Tibial nerve (tissue), 4 donors: Measurements from ENCODE around the gene ABCG5. TPM values are rescaled to one million over a fixed set of nuclear protein-coding genes. Genes with fewer than 3 reads are reported as not detected.

Experiments
- DNase-seq, 2 donors: peaks; one replicate each; pipeline ENCODE4 v3.0.0-alpha.2; 2019; ENCODE audit warnings: low spot score in 2 of 2
- H3K27ac ChIP-seq, 4 donors: fragments of 200-600 bp; sonication (generic) in 3 of 4; one replicate each; pipeline ENCODE4 v1.5.1; 2017 to 2019; ENCODE audit warnings: mild to moderate bottlenecking in 1 of 4
- H3K27me3 ChIP-seq, 2 donors: fragments of 200-600 bp; sonication (generic) in 1 of 2; one replicate each; pipeline versions ENCODE4 v1.5.1 to v1.6.0; 2017 to 2019
- H3K36me3 ChIP-seq, 3 donors: fragments of 200-600 bp; sonication (generic); one replicate each; pipeline ENCODE4 v1.5.1; 2018 to 2019
- H3K4me1 ChIP-seq, 4 donors: fragments of 200-600 bp; sonication (generic) in 3 of 4; one replicate each; pipeline ENCODE4 v1.5.1; 2017 to 2019
- H3K4me3 ChIP-seq, 4 donors: fragments of 200-600 bp; sonication (generic) in 3 of 4; one replicate each; pipeline ENCODE4 v1.5.1; 2017 to 2019; ENCODE audit warnings: mild to moderate bottlenecking in 1 of 4, moderate library complexity in 1 of 4
- H3K9me3 ChIP-seq, 4 donors: fragments of 200-600 bp; sonication (generic) in 3 of 4; one replicate each; pipeline ENCODE4 v1.5.1; 2017 to 2019
- EP300 ChIP-seq, 2 donors: sonication (generic); formaldehyde crosslinking; IDR thresholded peaks; one replicate each; pipeline ENCODE4 v1.6.1; 2017; ENCODE audit warnings: antibody characterized with exemption in 2 of 2, mild to moderate bottlenecking in 1 of 2
- POLR2A ChIP-seq, 2 donors: fragments of 450-650 bp; IDR thresholded peaks; one replicate each; pipeline ENCODE4 v1.6.1; 2017; ENCODE audit warnings: antibody characterized with exemption in 2 of 2, mild to moderate bottlenecking in 2 of 2, moderate library complexity in 2 of 2
- WGBS, 2 donors: methylation state at CpG; one replicate each; pipeline ENCODE4 v1.1.5; 2018; 5-methylcytosine and 5-hydroxymethylcytosine counted together
- total RNA-seq, 4 donors: library from RNA; depleted of rRNA; stranded (reverse); fragments of >200 nt; gene quantifications; one replicate each; pipeline ENCODE4 v1.1.0, GENCODE V29; 2016
- TF ChIP-seq, protein P1 (sequence below), 5 experiments: fragments of 200-600 bp in 3 of 5; fragments of 450-650 bp in 2 of 5; sonication (generic) in 3 of 5; IDR thresholded peaks; one replicate each; pipeline ENCODE4 v1.5.1; 2016 to 2019; ENCODE audit warnings: antibody characterized with exemption in 5 of 5, mild to moderate bottlenecking in 3 of 5, moderate library complexity in 2 of 5

The ABCG5 gene
- total RNA-seq: not detected

DNA sequence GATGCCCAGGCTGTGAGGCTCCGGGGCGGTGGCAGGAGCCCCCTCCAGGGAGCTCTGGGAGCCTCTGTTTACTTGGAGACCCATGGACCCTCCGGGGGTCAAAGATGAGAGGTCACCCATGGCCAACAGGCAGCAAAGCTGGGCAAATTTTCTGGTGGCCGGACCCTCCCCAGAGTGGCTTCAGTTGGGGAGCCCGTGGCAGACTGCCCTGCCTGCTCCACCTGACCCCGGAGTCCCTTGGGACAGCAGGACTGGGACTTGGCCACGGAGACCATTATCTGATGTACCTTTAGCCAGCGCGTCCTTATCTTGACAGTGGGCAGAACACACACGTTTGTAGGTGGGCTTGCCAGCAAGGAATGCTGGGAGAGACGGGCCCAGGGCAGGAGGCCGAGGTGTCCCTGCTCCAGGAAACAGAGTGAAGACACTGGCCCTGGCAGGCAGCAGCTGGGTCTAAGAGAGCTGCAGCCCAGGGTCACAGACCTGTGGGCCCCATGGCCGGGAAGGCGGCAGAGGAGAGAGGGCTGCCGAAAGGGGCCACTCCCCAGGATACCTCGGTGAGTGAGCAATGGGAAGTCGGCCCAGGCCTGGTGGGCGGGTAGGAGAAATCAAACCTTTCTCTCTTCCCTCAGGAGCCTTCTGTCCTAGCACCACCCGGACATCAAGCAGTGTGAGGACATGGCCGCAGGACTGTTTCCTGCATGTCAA, at the start of gene ABCG5, which contains the start of gene ABCG8:
Gene ABCG5 (minus strand): TSS at position 280 of the 708 bp plus-strand sequence. CDS start 160 bp downstream, at position 120.
Gene ABCG8 (plus strand): TSS at position 412 of the 708 bp plus-strand sequence. CDS start 83 bp downstream, at position 495.
- Histone ChIP-seq H3K27me3 (no peaks in the 10 kb centered on the region), H3K27ac (no peak within 1 kb of the TSS), H3K36me3 (no peaks in the 10 kb centered on the region), H3K4me3 (no peak within 1 kb of the TSS), H3K4me1 (no peaks in the 10 kb centered on the region), H3K9me3 (no peaks in the 10 kb centered on the region)
- 85% methylated on average over 20 of the region's 20 CpGs for WGBS, 2 donors
- no peak for DNase-seq
- TF ChIP-seq EP300 (IDR thresholded peaks at IDR 0.05) (no peak), POLR2A (IDR thresholded peaks at IDR 0.05) (no peak)
- TF ChIP-seq, protein P1, sequence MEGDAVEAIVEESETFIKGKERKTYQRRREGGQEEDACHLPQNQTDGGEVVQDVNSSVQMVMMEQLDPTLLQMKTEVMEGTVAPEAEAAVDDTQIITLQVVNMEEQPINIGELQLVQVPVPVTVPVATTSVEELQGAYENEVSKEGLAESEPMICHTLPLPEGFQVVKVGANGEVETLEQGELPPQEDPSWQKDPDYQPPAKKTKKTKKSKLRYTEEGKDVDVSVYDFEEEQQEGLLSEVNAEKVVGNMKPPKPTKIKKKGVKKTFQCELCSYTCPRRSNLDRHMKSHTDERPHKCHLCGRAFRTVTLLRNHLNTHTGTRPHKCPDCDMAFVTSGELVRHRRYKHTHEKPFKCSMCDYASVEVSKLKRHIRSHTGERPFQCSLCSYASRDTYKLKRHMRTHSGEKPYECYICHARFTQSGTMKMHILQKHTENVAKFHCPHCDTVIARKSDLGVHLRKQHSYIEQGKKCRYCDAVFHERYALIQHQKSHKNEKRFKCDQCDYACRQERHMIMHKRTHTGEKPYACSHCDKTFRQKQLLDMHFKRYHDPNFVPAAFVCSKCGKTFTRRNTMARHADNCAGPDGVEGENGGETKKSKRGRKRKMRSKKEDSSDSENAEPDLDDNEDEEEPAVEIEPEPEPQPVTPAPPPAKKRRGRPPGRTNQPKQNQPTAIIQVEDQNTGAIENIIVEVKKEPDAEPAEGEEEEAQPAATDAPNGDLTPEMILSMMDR (IDR thresholded peaks at IDR 0.05): no peak

DNA sequence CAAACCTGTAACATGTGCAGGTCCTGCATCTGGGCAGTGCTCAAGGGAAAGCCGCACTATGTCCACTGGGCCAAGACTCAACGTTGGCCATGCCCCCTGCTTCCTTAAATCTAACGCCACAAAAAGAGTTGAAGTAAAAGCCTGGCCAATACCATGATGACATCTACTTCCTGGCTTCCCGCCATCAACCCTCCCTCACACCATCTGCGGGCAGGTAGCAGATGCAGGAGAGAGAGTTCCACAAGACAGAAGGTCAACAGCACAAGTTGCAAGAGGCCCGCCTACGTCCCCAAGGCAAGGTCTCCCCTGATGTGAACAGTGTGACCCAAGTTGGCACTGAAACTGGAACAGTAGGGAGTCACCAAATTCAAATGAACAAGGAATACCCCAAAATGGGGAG, 48.5 kb upstream of the ABCG5 start:
- Histone ChIP-seq H3K36me3 (peaks cover 0 to 66% (median 0%) of the 10 kb centered on the region in 3 donors), H3K4me1 (no peaks in the 10 kb centered on the region), H3K27me3 (no peaks in the 10 kb centered on the region), H3K4me3 (no peak overlapping the region), H3K27ac (no peak overlapping the region), H3K9me3 (no peaks in the 10 kb centered on the region)
- TF ChIP-seq, protein P1 (IDR thresholded peaks at IDR 0.05): no peak
- no peak for TF ChIP-seq EP300 (IDR thresholded peaks at IDR 0.05)
- no peak for DNase-seq
- WGBS, 2 donors: 90 to 94% methylated on average over 7 of the region's 7 CpGs

DNA sequence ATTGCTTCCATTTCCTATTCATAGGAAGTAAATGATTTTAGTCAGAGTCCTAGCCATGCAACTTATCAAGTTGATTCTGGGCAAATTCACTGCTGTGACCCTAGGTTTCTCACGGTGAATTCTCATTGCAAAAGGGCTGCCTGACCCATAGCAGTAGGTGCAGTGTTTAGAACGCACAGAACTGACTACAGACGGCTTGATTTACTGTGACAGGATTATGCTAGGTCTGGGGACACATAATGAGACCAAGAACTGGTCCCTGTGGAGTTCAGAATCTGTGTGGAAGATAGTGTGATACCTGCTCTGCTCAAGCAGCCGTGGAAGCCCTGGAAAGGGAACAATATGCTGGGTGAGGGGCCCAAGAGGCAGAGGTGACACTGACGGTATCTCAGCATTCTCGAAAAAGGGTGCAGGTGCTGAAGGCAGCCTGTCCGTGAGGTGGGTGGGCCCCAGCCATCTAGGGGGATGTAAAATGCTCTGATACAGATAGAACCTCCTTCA, 46.5 kb upstream of the ABCG5 start:
- no peaks in the 10 kb centered on the region for H3K27me3 ChIP-seq
- no peaks in the 10 kb centered on the region for H3K4me1 ChIP-seq
- no peak for DNase-seq
- no peak overlapping the region for H3K27ac ChIP-seq
- TF ChIP-seq EP300 (IDR thresholded peaks at IDR 0.05): no peak
- TF ChIP-seq, protein P1 (IDR thresholded peaks at IDR 0.05): no peak
- no peak for TF ChIP-seq POLR2A (IDR thresholded peaks at IDR 0.05)
- no peaks in the 10 kb centered on the region for H3K9me3 ChIP-seq
- no peak overlapping the region for H3K4me3 ChIP-seq
- 78 to 82% methylated on average over 7 of the region's 7 CpGs for WGBS, 2 donors
- H3K36me3 ChIP-seq: peaks cover 0 to 46% (median 0%) of the 10 kb centered on the region in 3 donors

DNA sequence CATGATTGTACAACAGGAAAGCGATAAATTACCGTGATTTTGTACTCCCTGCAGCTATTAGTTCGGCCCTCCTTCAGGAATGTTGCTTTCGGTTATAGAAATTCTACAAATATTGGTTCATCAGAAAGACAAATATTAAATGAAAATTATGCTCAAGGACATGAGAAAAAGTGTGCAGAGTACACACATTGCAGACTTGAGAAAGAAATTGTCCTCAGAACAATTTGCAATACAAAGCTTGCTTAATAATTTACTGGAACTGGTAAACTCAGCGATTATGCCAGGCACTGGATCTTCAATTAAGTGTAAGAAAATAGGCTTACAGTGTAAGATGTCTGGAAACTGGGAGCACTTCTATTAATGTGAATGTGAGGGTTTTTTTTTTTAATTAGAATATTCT, 46.0 kb upstream of the ABCG5 start:
- Histone ChIP-seq H3K27ac (no peak overlapping the region), H3K4me1 (no peaks in the 10 kb centered on the region), H3K4me3 (no peak overlapping the region), H3K27me3 (no peaks in the 10 kb centered on the region), H3K9me3 (no peaks in the 10 kb centered on the region), H3K36me3 (peaks cover 0 to 41% (median 0%) of the 10 kb centered on the region in 3 donors)
- TF ChIP-seq, protein P1 (IDR thresholded peaks at IDR 0.05): no peak
- TF ChIP-seq POLR2A (IDR thresholded peaks at IDR 0.05) (no peak), EP300 (IDR thresholded peaks at IDR 0.05) (no peak)
- no peak for DNase-seq
- 64 to 76% methylated on average over 5 of the region's 5 CpGs for WGBS, 2 donors

DNA sequence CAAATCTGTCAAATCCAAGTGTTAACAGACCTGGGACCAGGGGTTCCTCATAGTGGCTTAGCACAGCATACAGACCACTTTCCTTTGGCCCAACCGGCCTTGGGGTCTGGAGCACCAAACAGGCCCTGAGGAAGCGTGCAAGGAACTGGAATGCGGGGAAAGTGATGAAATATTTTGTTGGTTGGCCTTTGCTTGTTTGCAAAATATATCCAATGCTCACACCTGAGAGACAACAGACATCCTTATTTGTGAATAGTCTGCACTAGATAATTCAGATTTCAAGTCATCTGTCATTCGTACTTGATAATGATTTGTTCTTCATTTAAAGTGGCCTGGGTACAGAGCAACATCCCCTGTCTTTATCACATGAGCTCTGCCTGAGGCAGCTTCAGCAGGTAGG, 43.7 kb upstream of the ABCG5 start:
- peaks cover 0 to 17% (median 0%) of the 10 kb centered on the region in 3 donors for H3K36me3 ChIP-seq
- H3K4me1 ChIP-seq: no peaks in the 10 kb centered on the region
- H3K27ac ChIP-seq: no peak overlapping the region
- H3K4me3 ChIP-seq: no peak overlapping the region
- no peak for TF ChIP-seq EP300 (IDR thresholded peaks at IDR 0.05)
- TF ChIP-seq, protein P1 (IDR thresholded peaks at IDR 0.05): no peak
- TF ChIP-seq POLR2A (IDR thresholded peaks at IDR 0.05): no peak
- DNase-seq: no peak
- no peaks in the 10 kb centered on the region for H3K27me3 ChIP-seq
- H3K9me3 ChIP-seq: no peaks in the 10 kb centered on the region
- WGBS, 2 donors: 83 to 86% methylated on average over 4 of the region's 4 CpGs
